SH-SY5Y (cell line): ENCODE results near the gene ZBTB46.

ENCODE experiments used
- GATA2 ChIP-seq: IDR thresholded peaks from 2 replicates; pipeline ENCODE4 v1.6.1; 2011; ENCODE audit warnings: mild to moderate bottlenecking, low read depth, low read length
- GATA3 ChIP-seq: IDR thresholded peaks from 2 replicates; pipeline ENCODE4 v1.6.1; 2011; ENCODE audit warnings: low read depth, mild to moderate bottlenecking, low read length, moderate library complexity

The ZBTB46 gene

GRCh38 chr20:63702751-63703470 lies 128.2 kb downstream of the ZBTB46 start:
- TF ChIP-seq GATA3 (no peak), GATA2 (no peak)

GRCh38 chr20:63702036-63702665 lies 128.9 kb downstream of the ZBTB46 start:
- TF ChIP-seq GATA2 (no peak), GATA3 (no peak)

GRCh38 chr20:63701329-63702035 lies 129.6 kb downstream of the ZBTB46 start:
- TF ChIP-seq GATA3 (no peak), GATA2 (no peak)

- TF ChIP-seq GATA3 (no peak), GATA2 (no peak)
Measured at GRCh38 chr20:63701051-63701328, 130.1 kb downstream of the ZBTB46 start.

GRCh38 chr20:63700199-63701050 lies 130.6 kb downstream of the ZBTB46 start:
- no peak for TF ChIP-seq GATA3
- TF ChIP-seq GATA2, result peak; percentile 26; the same call in 1 of the 2 replicates

GRCh38 chr20:63699466-63700198 lies 131.4 kb downstream of the ZBTB46 start:
- TF ChIP-seq GATA2, result no peak
- TF ChIP-seq GATA3, result no peak

GRCh38 chr20:63698739-63699465 lies 132.2 kb downstream of the ZBTB46 start:
- TF ChIP-seq GATA3, result no peak
- TF ChIP-seq GATA2, result no peak

- TF ChIP-seq GATA2 (no peak), GATA3 (no peak)
Measured at GRCh38 chr20:63697868-63698545, 133.1 kb downstream of the ZBTB46 start.

- TF ChIP-seq GATA2 (no peak), GATA3 (no peak)
Measured at GRCh38 chr20:63697357-63697867, 133.7 kb downstream of the ZBTB46 start.

- no peak for TF ChIP-seq GATA3
- no peak for TF ChIP-seq GATA2
Measured at GRCh38 chr20:63696628-63697356, 134.3 kb downstream of the ZBTB46 start, which contains the start of gene TNFRSF6B. TSS of gene TNFRSF6B (plus strand) at chr20:63696652. CDS start at chr20:63696768, 116 bp downstream.

- TF ChIP-seq GATA3 (no peak), GATA2 (no peak)
Measured at GRCh38 chr20:63696306-63696627, 134.8 kb downstream of the ZBTB46 start.
